HS-27A (cell line): ENCODE results near the gene MFSD2B.
"Not testable (repeated sequence)": the region's sequence is repeated elsewhere in the genome, so short reads cannot be mapped to it uniquely, and the experiment has no call there.

ENCODE experiments used
- DNase-seq: peaks from one replicate; pipeline ENCODE4 v3.0.0-alpha.2; 2012; ENCODE audit warnings: low read depth, missing footprints

MFSD2B gene, protein sequence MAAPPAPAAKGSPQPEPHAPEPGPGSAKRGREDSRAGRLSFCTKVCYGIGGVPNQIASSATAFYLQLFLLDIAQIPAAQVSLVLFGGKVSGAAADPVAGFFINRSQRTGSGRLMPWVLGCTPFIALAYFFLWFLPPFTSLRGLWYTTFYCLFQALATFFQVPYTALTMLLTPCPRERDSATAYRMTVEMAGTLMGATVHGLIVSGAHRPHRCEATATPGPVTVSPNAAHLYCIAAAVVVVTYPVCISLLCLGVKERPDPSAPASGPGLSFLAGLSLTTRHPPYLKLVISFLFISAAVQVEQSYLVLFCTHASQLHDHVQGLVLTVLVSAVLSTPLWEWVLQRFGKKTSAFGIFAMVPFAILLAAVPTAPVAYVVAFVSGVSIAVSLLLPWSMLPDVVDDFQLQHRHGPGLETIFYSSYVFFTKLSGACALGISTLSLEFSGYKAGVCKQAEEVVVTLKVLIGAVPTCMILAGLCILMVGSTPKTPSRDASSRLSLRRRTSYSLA

DNA sequence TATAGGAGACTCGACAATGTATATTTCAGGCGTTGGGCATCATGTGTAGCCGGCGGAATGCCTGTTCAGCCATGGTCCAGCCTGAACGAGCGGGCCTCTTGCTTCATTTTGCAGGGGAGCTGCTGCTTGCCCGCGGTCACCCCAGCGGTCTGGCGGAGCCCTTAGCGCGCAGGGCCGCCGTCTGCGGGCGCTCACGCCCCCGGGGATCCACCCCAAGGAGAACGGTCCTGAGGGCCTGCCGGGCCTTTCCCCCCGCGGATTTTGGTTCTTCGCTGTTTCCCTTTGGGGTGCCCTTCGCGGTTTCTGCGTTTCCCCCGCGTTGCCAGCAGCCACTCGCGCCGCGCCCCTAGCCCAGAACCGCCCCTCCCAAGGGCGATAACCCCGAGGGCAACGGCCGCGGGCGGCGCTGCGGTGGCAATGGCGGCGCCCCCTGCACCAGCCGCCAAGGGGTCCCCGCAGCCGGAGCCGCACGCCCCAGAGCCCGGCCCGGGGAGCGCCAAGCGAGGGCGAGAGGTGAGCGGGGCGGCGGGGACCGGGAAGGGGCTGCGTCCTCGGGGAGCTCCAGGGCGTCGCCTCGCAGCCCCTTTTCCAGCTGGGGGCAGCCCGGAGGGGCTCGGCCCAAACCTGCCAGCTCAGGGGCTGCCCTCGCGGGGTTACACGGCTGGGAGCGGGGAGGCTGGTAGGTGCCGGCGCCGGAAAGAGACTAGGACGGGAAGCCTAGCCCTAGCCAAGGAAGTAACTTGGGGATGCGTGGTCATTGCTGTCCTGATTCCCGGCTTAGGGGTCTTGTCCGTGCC, at the start of gene MFSD2B:
Gene MFSD2B, plus strand, starts transcription at position 406 of the 797 bp plus-strand sequence. Its CDS starts 12 bp downstream, at position 418.
- no peak for DNase-seq

DNA sequence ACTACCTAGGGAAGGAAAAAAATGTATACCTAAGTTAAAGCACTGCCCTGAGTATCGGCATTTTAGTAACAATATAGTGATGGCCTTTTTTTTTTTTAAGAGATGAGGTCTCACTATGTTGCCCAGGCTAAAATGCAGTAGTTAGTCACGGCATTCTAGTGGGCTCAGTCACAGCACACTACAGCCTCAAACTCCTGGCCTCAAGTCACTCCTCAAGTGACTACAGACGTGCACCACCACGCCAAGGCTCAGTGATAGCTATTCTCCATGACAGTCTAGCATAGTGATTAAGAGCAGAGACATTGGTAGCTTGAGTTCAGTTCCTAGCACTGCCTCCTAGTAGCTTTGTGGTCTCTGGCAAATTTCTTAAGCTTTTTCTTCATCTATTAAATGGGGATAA, 42.0 kb upstream of the MFSD2B start:
- no peak for DNase-seq

DNA sequence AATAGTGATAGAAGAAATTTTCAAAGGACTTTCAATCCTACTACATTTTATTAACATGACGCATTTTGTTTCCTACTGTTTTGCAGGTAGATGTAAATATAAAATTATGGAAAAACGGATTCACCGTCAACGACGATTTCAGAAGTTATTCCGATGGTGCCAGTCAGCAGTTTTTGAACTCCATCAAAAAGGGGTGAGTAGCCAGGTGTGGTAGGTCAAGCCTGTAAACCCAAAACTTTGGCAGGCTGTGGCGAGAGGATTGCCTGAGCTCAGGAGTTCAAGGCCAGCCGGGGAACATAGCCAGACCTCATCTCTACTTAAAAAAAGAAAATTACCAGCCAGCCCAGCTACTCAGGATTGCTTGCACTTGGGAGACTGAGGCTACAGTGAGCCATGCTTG, 33.0 kb upstream of the MFSD2B start:
- no peak for DNase-seq

DNA sequence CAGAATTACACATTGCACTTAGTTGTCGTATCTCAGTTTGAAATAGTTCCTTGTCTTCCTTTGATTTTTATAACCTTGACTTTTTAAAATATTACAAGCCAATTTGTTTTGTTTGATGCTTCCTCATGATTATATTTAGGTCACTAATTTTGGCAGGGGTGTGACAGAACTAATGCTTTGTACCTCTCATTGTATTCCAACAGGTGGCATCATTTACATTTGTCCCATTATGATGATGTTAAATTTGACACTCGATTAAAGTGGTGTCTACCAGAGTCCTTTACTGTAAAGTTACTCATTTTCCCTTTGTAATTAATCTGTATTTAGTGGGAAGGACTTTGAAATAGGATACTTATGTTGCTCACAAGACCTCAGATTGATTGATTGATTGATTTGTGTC, 21.5 kb upstream of the MFSD2B start:
- DNase-seq, result no peak

DNA sequence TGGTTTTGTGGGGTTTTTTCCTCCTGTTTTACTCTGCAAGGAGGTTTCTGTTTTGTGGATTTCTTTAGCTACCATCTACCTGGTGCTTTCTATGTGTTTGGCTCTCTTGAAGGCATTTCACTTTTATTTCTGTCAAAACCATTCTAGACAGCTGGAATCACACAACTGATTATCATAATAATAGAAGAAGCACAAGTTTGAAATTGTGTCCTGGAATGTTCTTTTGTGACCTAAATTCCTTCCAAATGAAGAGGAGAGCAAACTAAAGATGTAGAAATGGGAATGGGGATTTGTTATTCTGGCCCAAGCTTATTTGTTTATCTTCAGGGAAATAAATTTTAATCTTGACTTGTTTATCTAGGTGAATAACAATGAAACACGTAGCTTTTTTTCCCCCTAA, 17.0 kb upstream of the MFSD2B start:
- DNase-seq, result no peak

DNA sequence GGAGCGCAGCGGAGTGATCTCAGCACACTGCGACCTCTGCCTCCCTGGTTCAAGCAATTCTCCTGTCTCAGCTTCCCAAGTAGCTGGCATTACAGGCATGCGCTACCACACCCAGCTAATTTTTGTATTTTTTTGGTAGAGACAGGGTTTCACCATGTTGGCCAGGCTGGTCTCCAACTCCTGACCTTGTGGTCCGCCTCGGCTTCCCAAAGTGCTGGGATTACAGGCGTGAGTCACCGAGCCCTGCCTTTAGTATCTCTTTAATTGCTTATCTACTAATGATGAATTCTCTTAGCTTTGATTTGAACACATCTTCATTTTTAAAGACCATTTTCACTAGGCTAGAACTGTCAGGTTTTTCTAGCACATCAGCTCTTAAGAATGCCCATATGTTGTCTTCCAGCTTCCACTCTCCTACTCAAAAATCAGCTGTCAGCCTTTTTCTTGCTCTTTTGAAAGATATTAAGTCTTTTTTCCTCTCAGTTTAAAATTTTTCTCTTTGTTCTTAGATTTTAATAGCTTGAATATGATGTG, 16.1 kb upstream of the MFSD2B start:
- DNase-seq, result no peak

DNA sequence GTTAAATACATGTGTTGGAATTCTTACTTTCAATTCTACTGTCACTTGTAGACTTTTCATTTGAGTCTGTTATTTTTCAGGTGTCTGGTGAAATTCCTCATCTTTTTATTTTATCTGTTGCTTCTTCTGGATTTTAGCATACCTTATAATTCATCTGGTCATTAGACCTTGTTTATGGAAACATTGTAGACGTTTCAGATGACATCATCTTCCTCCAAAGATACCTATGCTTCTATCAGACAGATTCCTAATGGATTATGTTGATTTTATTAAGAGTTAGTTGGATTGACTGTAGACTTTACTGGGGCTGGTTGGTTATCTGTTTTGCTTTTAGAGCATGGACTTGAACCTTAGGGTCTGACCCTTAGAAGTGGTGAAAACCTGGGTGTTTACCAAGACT, 15.3 kb upstream of the MFSD2B start:
- no peak for DNase-seq

DNA sequence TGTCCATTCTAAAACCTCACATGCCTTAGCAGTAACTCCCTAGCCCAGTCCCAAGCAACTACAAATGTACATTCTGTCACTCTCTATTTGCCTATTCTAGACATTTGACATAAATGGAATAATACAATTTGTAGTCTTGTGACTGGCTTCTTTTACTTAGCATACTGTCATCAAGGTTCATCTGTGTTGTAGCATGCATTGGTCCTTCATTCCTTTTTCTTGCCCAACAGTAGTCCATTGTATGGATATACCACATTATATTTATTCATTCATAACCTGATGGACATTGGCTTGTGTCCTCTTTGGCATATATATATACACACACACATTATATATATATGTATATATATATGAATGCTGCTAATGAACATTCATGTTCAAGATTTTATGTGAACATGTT, 2.2 kb upstream of the MFSD2B start:
- no peak for DNase-seq

DNA sequence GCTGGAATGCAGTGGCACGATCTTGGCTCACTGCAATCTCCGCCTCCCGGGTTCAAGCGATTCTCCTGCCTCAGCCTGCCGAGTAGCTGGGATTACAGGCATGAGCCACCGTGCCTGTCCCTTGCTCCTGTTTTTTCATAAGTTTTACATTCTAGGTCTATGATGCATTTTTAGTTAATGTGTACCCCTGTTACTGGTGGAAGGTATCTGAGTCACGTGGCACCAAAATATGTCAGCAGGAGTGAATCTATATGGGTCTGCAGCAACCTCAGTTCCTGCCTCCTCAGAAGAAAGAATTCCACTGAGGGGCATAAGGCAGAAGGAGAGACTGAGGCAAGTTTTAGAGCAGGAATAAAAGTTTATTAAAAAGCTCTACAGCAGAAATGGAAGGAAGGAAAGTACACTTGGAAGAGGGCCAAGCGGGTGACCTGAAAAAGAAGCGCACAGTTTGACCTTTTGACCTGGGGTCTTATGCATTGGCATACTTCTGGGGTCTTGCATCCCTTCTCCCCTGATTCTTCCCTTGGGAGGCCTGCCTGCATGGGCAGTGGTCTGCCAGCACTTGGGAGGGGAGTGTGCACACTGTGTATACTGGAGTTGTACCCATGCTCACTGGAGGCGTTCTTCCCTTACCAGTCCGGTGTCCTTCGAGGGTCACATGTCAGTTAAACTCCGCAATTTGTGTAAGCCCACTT, 1.1 kb upstream of the MFSD2B start:
- DNase-seq, result no peak

DNA sequence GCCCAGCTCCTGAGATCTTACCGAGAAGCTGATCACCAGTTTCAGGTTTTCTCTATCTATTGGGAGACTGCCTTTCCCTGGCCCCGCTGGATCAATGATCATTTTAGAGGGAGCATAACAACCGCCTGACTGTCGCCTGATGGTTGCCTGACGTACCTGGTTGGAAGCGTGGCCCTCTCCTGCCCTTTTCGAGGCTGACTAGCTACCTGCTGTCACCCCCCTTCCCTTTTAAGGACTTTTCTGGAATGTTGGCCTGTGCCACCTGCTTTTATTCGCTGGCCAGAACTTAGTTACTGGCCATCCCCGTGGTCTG, 562 bp upstream of the MFSD2B start:
- no peak for DNase-seq

DNA sequence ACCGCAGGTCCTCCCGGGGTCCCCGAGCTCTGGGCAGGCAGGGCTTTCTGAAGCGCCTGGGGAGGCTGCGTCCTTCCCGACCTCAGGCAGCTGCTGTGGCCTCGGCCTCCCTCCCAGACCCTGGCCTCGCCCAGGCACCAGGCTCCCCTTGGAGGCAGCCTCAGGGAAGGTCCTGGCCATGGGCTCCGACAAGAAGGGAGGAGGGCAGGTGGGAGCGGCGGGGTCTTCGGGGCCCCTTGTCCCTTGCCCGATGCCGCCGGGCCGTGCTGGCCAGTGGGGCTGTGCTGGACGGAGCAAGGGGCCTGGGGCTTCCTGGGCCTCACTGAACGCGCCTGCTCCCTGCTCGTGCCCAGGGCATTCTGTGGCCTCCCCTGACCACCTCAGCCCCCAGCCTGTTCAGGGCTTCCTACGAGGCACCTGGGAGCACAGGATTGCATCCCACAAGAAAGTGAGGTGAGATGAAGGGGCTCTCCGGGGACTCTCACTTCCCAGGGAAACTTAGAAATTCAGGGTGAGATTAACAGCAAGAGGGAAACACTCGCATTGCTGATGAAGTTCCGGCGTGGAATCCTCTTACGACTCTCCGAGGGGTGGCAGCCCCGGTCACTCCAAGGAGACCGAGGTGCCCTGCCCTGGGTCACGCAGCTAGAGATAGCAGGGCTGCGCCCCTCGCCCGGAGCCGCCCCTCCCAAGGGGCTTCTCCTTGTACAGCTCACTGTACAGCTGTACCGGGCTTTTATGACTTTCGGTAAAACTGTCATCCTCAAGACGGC, 778 bp downstream of the MFSD2B start:
- no peak for DNase-seq

DNA sequence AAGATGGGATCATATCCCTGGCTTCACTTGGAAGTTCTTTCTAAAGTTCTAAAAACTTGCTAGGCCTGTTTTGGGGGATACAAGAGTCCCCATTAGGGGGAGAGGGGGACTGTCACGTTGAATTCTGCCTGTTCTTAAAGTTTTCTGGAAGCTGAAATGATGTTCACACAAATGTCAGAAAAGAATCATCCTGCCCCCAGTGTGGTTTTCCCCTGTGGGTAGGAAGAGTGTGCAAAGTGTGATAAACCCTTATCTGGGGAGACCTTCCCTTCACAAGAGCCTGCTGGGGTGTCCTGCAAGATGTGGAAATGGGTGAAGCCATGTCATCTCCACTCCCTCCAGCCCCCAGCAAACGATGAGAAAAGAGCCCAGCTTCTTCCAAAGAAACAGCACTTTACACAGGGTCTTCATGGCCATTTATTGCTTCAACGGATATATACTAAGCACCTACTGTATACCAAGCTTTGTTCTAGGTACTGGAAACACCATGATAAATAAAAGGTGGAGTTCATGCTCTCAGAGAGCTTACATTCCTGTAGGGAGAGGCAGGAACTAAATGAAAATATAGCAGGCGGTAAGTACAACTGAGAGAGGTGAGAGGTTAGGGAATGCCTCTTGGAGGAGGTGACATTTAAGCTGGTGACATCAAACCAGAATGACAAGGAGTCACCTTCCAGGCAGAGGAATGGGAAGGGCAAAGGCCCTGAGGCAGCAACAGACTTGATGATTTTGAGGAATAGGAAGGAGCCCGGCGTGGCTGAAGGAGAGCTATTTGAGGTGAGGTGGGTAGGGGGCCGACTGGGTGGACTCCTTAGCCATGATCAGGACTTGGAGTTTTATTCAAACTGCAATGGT, 1.6 kb downstream of the MFSD2B start:
- no peak for DNase-seq

DNA sequence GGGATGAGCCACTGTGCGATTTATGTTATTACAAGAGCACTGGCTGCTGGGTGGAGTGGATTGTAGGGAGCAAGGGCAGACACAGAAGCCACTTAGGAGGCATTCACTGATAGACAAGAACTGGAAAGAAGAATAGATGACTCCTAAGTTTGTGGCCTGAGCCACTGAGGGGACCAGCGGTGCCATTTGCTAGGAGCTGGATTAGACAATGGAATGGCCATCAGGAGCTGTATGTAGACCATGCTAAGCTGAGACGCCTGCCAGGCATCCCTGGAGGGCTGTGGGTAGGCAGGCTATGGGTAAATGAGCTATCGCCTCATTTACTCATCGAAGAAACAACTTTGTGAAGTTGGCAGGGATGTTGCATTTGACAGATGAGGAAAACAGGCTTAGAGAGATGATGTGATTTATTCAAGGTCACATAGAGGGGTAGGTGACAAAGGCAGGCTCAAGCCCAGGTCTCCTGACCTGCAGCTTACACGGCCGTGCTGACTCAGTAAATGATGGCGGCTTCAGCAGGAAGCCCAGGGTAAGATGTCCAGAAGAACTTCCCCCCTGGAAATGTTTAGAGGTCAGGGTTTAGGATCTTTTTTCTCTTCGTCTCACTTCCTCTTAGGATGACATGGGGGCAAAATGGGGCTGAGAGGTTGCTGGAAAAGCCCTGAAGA, 2.8 kb downstream of the MFSD2B start:
- no peak for DNase-seq

DNA sequence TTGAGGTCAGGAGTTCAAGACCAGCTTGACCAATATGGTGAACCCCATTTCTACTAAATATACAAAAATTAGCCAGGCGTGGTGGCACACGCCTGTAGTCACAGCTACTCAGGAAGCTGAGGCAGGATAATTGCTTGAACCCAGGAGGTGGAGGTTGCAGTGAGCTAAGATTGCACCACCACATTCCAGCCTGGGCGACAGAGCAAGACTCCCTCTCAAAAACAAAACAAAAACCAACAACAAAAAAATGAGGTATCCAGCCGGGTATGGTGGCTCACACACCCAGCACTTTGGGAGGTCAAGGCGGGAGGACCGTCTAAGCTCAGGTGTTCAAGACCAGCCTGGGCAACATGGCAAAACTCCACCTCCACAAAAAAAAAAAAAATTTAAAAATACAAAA, 5.0 kb downstream of the MFSD2B start:
- not testable (repeated sequence) for DNase-seq

DNA sequence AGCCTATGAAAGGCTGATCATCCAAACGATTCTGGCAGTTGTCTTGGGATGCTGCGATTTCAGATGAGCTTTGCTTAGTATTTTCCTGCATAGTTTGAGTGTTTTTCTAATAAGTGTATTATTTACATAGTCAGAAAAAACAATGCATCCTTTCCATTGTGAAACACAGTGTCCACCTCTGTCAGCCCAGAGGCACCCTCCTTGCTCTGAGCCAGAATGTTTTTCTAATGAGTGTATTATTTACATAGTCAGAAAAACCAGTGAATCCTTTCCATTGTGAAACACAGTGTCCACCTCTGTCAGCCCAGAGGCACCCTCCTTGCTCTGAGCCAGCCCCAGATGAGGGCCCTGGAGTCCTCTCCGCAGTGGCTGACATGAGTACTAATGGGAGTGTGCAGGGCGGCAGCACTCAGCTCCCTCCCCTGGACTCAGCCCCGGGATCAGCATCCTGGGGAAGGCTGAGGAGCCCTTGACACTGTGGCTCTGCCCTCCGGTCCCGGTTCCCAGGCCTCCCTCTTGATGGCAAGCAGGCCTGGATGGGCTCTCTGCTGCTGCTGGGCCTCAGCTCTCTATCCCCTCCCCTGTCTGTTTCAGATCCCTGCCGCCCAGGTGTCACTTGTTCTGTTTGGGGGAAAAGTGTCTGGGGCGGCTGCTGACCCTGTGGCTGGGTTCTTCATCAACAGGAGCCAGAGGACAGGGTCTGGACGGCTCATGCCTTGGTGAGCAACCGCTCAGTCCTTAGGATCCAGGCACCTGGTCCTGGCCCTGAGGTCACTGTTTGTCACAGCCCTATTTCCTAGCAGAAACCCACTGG, 5.9 kb downstream of the MFSD2B start:
- DNase-seq, result peak; percentile 40

DNA sequence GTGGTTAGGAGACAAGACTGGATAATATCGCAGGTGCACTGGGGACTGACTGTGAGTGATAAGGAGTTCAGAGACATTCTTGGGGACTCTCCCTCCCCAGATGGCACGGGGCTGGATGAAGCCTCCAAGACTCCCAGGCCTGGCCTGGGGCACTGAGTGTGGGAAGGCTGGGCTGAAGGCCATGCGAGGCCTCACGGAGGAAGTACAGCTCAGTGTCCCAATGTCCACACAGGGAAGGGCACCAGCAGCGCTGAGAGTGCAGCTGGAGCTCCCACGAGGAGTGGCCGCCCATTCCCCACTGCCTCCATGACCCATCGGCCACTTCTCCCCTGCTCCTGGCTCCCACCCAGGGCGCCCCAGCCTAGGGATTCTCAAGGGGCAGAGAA, 6.5 kb downstream of the MFSD2B start:
- no peak for DNase-seq

DNA sequence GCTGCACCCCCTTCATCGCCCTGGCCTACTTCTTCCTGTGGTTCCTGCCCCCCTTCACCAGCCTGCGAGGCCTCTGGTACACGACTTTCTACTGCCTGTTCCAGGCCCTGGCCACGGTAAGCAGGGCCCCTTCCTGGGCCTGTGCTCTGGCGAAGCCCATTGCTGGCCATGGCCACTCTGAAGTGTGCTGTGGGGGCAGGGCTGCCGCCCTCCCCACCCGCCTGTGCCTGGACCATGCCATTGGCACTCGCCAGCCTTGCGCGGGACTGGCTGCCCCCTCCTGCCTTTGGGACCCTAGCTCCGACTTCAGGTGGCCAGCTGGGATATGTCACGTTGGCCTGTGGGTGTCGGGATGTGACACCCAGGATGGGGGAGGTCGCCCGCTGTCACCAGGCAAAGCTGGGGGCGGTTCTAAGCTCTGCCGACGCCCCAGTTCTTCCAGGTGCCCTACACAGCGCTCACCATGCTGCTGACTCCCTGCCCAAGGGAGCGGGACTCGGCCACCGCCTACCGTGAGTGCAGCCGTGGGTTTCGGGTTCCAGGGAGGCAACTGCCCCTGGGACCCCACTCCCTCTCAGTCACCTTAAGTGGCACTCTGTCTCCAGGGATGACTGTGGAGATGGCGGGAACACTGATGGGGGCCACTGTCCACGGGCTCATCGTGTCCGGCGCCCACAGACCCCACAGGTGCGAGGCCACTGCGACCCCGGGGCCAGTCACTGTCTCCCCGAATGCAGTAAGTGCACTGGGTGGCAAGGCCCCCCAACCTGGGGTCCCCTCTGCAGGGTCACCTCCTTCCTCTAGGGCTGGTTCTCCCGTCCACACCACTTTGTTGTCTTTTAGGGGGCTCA, 7.2 kb downstream of the MFSD2B start:
- DNase-seq, result no peak

DNA sequence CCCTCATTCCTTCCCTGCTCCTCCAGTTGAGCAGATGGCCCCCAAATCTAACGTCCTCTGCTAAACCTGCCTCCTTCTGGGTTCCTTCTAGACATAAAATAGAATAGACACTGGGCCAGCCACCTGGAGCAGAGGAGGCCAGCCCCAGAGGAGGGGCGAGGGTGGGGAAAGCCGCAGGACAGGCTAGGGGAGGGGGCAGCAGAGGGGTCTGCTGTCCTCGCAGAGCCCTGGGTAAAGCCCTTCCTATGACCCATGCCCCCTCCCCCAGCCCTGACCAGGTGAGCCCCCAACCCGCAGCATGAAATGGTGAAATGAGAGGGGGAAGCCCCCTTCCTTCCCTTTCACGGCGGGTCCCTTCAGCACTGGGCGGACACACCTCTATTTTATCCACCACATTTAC, 7.8 kb downstream of the MFSD2B start:
- no peak for DNase-seq
